PC-3 (cell line): ENCODE measurements around the gene OR10A5. TPM values are rescaled to one million over a fixed set of nuclear protein-coding genes. Genes with fewer than 3 reads are reported as not detected.

Experiments
- ATAC-seq: fragments of 200-7000 bp; cut with Tn5 transposase; 2 replicates; pipeline ENCODE4 v1.9.1; 2020; ENCODE audit warnings: mild to moderate bottlenecking, moderate library complexity
- BruUV-seq: library from RNA; stranded (reverse); fragments of 400-500 nt; replicated peaks from 2 replicates; lab custom pipeline; 2021; lab: Mats Ljungman, UMichigan
- CTCF ChIA-PET: fragments of 300-600 bp; sonication (Branson Sonifier 250); formaldehyde crosslinking; loops from one replicate; lab custom pipeline; 2022; ENCODE audit warnings: antibody characterized with exemption; lab: Charles Lee
- POLR2A ChIA-PET: fragments of 300-600 bp; sonication (Branson Sonifier 250); formaldehyde crosslinking; loops from one replicate; lab custom pipeline; 2022; ENCODE audit warnings: antibody characterized with exemption; ENCODE audit not compliant: unreplicated experiment; lab: Charles Lee
- DNase-seq: peaks from one replicate; pipeline ENCODE4 v3.0.0-alpha.2; 2015
- H2AFZ ChIP-seq: fragments of 300-600 bp; sonication (generic); 2 replicates; pipeline ENCODE4 v1.6.0; 2016; ENCODE audit warnings: antibody characterized with exemption, low read length
- H3F3A ChIP-seq: fragments of 300-600 bp; sonication (generic); one replicate; pipeline ENCODE4 v1.6.0; 2017; ENCODE audit warnings: antibody characterized with exemption, low read length, control low read depth, mild to moderate bottlenecking; ENCODE audit not compliant: unreplicated experiment
- H3K27ac ChIP-seq: fragments of 300-600 bp; sonication (generic); 2 replicates; pipeline ENCODE4 v1.5.1; 2016; ENCODE audit warnings: mild to moderate bottlenecking, low read length
- H3K27me3 ChIP-seq: fragments of 300-600 bp; sonication (generic); 2 replicates; pipeline ENCODE4 v1.6.1; 2016; ENCODE audit warnings: low read length, mixed read lengths
- H3K36me3 ChIP-seq: fragments of 300-600 bp; sonication (generic); 2 replicates; pipeline ENCODE4 v1.6.1; 2016; ENCODE audit warnings: low read depth, mixed run types, low read length, mixed read lengths
- H3K4me1 ChIP-seq: fragments of 300-600 bp; sonication (generic); 2 replicates; pipeline ENCODE4 v1.5.1; 2016; ENCODE audit warnings: low read length; ENCODE audit not compliant: insufficient read depth
- H3K4me2 ChIP-seq: fragments of 300-600 bp; sonication (generic); 2 replicates; pipeline ENCODE4 v1.6.0; 2016; ENCODE audit warnings: low read length
- H3K4me3 ChIP-seq: fragments of 300-600 bp; sonication (generic); 2 replicates; pipeline ENCODE4 v1.5.1; 2016; ENCODE audit warnings: mild to moderate bottlenecking, low read length, mixed read lengths
- H3K79me2 ChIP-seq: fragments of 300-600 bp; sonication (generic); 2 replicates; pipeline ENCODE4 v1.6.1; 2017; ENCODE audit warnings: low read length, mixed read lengths
- H3K9ac ChIP-seq: fragments of 300-600 bp; sonication (generic); 2 replicates; pipeline ENCODE4 v1.6.0; 2016; ENCODE audit warnings: mild to moderate bottlenecking, low read length
- H3K9me2 ChIP-seq: fragments of 300-600 bp; sonication (generic); replicated peaks from 2 replicates; pipeline ENCODE4 v1.6.1; 2016; ENCODE audit warnings: mixed run types, low read length, mixed read lengths
- H3K9me3 ChIP-seq: fragments of 300-600 bp; sonication (generic); 2 replicates; pipeline ENCODE4 v1.6.1; 2016; ENCODE audit warnings: low read length, mixed read lengths
- H4K20me1 ChIP-seq: fragments of 300-600 bp; sonication (generic); 2 replicates; pipeline ENCODE4 v1.6.1; 2016; ENCODE audit warnings: low read length, mixed read lengths
- EZH2 ChIP-seq: fragments of 300-600 bp; sonication (generic); IDR thresholded peaks from one replicate; pipeline ENCODE4 v1.6.1; 2017; ENCODE audit warnings: antibody characterized with exemption, mild to moderate bottlenecking, low read length; ENCODE audit not compliant: unreplicated experiment
- EZH2phosphoT487 ChIP-seq: fragments of 300-600 bp; sonication (generic); IDR thresholded peaks from 2 replicates; pipeline ENCODE4 v1.6.1; 2018; ENCODE audit warnings: mild to moderate bottlenecking, antibody characterized with exemption, low read length, borderline replicate concordance
- intact Hi-C: fragments of 100-400 bp; cut with micrococcal nuclease; formaldehyde crosslinking; loops from 2 replicates; pipeline ENCODE4 v1.9.0; 2023
- total RNA-seq: library from RNA; depleted of rRNA; stranded (reverse); fragments of >200 nt; gene quantifications from 2 replicates; pipeline ENCODE4 v1.2.3, GENCODE V29; 2014
- TF ChIP-seq, protein P1 (sequence below): fragments of 300-600 bp; sonication (generic); conservative IDR thresholded peaks from 2 replicates; pipeline ENCODE4 v1.5.1; 2017; ENCODE audit warnings: antibody characterized with exemption, low read depth, mild to moderate bottlenecking, low read length

Gene OR10A5
- total RNA-seq, 1 experiment from 2014 or later = not detected

GRCh38 chr11:6818967-6819366 lies 26.5 kb upstream of the OR10A5 start:
- ATAC-seq = no peak
- no peak for DNase-seq
- H3K27ac ChIP-seq = no peak overlapping the region
- H3K4me2 ChIP-seq = no peak overlapping the region
- TF ChIP-seq EZH2phosphoT487 (no peak), EZH2 (no peak)
- TF ChIP-seq, protein P1, sequence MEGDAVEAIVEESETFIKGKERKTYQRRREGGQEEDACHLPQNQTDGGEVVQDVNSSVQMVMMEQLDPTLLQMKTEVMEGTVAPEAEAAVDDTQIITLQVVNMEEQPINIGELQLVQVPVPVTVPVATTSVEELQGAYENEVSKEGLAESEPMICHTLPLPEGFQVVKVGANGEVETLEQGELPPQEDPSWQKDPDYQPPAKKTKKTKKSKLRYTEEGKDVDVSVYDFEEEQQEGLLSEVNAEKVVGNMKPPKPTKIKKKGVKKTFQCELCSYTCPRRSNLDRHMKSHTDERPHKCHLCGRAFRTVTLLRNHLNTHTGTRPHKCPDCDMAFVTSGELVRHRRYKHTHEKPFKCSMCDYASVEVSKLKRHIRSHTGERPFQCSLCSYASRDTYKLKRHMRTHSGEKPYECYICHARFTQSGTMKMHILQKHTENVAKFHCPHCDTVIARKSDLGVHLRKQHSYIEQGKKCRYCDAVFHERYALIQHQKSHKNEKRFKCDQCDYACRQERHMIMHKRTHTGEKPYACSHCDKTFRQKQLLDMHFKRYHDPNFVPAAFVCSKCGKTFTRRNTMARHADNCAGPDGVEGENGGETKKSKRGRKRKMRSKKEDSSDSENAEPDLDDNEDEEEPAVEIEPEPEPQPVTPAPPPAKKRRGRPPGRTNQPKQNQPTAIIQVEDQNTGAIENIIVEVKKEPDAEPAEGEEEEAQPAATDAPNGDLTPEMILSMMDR = no peak
- H3K79me2 ChIP-seq = no peaks in the 10 kb centered on the region
- CTCF ChIA-PET = no interaction called here
- no peaks in the 10 kb centered on the region for H3F3A ChIP-seq
- no peaks in the 10 kb centered on the region for H3K9me3 ChIP-seq
- H3K9me2 ChIP-seq = no peaks in the 10 kb centered on the region
- intact Hi-C loops = no loop called here
- no peaks in the 10 kb centered on the region for H3K27me3 ChIP-seq
- H4K20me1 ChIP-seq = no peaks in the 10 kb centered on the region
- POLR2A ChIA-PET = no interaction called here
- no peak overlapping the region for H3K4me3 ChIP-seq
- no TSS peak for BruUV-seq
- no peaks in the 10 kb centered on the region for H3K36me3 ChIP-seq
- H2AFZ ChIP-seq = no peak overlapping the region
- H3K4me1 ChIP-seq = no peaks in the 10 kb centered on the region
- H3K9ac ChIP-seq = no peak overlapping the region

GRCh38 chr11:6824136-6824823 lies 21.2 kb upstream of the OR10A5 start:
- Histone ChIP-seq H3K79me2 (no peaks in the 10 kb centered on the region), H4K20me1 (no peaks in the 10 kb centered on the region), H3K9me3 (no peaks in the 10 kb centered on the region), H3K9ac (no peak overlapping the region), H3K4me3 (no peak overlapping the region), H3F3A (no peaks in the 10 kb centered on the region), H3K27ac (no peak overlapping the region), H3K4me1 (no peaks in the 10 kb centered on the region), H3K27me3 (no peaks in the 10 kb centered on the region), H3K9me2 (no peaks in the 10 kb centered on the region), H3K36me3 (no peaks in the 10 kb centered on the region), H3K4me2 (no peak overlapping the region), H2AFZ (no peak overlapping the region)
- TF ChIP-seq EZH2phosphoT487 = no peak
- TF ChIP-seq EZH2 = no peak
- TF ChIP-seq, protein P1 = no peak
- BruUV-seq = no TSS peak
- ATAC-seq = no peak
- DNase-seq = no peak
- ChIA-PET CTCF (no interaction called here), POLR2A (no interaction called here)
- intact Hi-C loops = no loop called here

- no peaks in the 10 kb centered on the region for H3K27me3 ChIP-seq
- H3K9me3 ChIP-seq = no peaks in the 10 kb centered on the region
- H3K4me1 ChIP-seq = no peaks in the 10 kb centered on the region
- TF ChIP-seq, protein P1 = no peak
- TF ChIP-seq EZH2phosphoT487 = no peak
- no peak for TF ChIP-seq EZH2
- no peak overlapping the region for H2AFZ ChIP-seq
- H3K27ac ChIP-seq = no peak overlapping the region
- H3K79me2 ChIP-seq = no peaks in the 10 kb centered on the region
- H3K4me3 ChIP-seq = no peak overlapping the region
- ChIA-PET POLR2A (no interaction called here), CTCF (interaction anchor here (1.0 kb wide), 1 partner anchor 13 kb away, joined by 3 read pairs; no protein-coding TSS in a partner anchor)
- no peak overlapping the region for H3K9ac ChIP-seq
- H3K4me2 ChIP-seq = no peak overlapping the region
- no peaks in the 10 kb centered on the region for H4K20me1 ChIP-seq
- no peaks in the 10 kb centered on the region for H3K36me3 ChIP-seq
- no TSS peak for BruUV-seq
- ATAC-seq = no peak
- intact Hi-C loops = no loop called here
- H3K9me2 ChIP-seq = no peaks in the 10 kb centered on the region
- H3F3A ChIP-seq = no peaks in the 10 kb centered on the region
- DNase-seq = no peak
Observed at GRCh38 chr11:6825231-6825744, 20.2 kb upstream of the OR10A5 start.
